Ammon's horn (tissue), 1 donor: ENCODE results near the gene PAFAH1B2.
A peak's percentile ranks its signal among the peaks of the same experiment; 100 is the strongest.
"Not testable (repeated sequence)": the region's sequence is repeated elsewhere in the genome, so short reads cannot be mapped to it uniquely, and the experiment has no call there.

ENCODE experiments used
- DNase-seq: peaks from one replicate; pipeline ENCODE4 v3.0.0-alpha.2; 2016; ENCODE audit warnings: low spot score

Gene PAFAH1B2

GRCh38 chr11:117172724-117173421 lies 28.8 kb downstream of the PAFAH1B2 start:
- DNase-seq: no peak

DNA sequence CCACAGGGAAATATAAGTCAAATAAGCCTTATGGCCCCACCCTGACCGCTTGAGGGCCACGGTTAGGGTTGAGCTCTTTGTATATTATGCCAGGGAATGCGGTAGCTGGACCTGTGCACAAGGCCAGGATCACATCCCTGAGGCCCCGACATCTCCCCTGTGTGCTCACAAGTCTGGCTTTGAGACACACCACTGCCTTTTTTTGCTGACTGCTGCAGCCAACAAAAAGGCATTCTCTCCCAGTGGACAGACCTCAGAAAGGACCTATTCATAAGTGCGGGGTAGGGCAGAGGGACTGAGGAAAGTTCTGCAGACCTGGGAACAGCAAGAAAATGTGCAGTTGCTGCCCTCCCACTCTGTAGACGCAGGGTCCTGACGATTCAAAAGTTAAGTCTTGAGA lies 31.0 kb downstream of the PAFAH1B2 start:
- DNase-seq: peak; percentile 82

DNA sequence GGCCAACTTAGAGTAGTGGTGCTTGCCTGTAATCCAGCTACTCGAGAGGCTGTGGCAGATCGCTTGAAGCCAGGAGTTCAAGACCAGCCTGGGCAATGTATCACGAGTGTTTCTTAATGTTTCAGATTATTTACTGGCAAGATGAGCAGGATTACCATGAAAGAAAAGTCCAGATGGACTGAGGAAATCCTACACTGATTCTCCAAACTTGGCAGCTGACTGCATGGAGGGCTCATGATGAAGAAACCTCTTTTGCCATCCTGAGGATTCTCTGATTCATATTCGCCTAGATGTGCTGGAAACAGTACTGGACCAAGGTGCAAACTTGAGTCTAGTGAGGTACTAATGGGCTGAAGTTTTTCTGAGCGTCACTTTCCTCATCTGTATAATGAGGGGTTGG lies 31.7 kb downstream of the PAFAH1B2 start:
- no peak for DNase-seq

- DNase-seq: no peak
These were observed 32.1 kb downstream of the PAFAH1B2 start for GRCh38 chr11:117176186-117176585.

- DNase-seq: no peak
These were observed 33.6 kb downstream of the PAFAH1B2 start for GRCh38 chr11:117177534-117178209.

GRCh38 chr11:117178210-117179034 lies 34.3 kb downstream of the PAFAH1B2 start, which contains the start of gene SIDT2:
Gene SIDT2, plus strand, starts transcription at chr11:117178743. Its CDS starts 521 bp downstream, at chr11:117179264.
- peak; percentile 98 for DNase-seq

DNA sequence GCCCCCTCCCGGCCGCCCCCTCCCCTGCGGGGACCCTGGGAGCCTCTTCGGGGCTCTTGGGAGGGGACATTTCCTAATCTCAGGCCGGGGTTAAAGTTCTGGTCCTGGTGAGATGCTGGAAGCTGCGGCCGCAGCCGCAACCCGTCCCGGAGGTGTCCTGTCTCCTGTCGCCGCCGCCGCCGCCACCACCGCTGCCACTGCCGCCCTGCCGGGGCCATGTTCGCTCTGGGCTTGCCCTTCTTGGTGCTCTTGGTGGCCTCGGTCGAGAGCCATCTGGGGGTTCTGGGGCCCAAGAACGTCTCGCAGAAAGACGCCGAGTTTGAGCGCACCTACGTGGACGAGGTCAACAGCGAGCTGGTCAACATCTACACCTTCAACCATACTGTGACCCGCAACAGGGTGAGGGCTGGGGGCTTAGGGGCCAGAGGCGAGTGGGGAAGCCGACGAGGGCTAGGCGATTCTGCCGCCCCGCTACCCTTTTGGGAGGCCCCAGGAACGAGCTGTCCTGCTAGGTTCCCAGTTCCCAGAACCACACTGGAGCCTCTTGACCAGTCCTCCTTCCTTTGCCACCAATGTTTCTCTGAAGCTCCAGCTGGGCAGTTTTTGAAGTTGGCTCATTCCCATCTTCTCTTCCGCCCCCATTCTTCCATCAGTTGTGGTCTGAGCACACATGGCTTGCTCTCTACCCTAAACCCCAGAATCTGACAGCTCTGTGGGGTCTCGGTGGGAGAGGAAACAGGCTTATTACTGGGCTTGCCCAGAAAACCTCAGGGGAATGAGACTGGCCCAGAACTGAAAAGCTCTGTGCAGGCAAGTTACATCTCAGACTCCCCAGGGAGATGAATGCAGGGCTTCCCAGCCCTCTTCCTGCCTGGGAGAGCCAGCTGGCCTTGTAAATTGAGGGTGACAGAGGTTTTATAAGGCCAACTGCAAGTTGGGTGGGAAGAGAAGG lies 35.2 kb downstream of the PAFAH1B2 start:
- peak; percentile 43 for DNase-seq

GRCh38 chr11:117180020-117180419 lies 35.9 kb downstream of the PAFAH1B2 start:
- DNase-seq: no peak

DNA sequence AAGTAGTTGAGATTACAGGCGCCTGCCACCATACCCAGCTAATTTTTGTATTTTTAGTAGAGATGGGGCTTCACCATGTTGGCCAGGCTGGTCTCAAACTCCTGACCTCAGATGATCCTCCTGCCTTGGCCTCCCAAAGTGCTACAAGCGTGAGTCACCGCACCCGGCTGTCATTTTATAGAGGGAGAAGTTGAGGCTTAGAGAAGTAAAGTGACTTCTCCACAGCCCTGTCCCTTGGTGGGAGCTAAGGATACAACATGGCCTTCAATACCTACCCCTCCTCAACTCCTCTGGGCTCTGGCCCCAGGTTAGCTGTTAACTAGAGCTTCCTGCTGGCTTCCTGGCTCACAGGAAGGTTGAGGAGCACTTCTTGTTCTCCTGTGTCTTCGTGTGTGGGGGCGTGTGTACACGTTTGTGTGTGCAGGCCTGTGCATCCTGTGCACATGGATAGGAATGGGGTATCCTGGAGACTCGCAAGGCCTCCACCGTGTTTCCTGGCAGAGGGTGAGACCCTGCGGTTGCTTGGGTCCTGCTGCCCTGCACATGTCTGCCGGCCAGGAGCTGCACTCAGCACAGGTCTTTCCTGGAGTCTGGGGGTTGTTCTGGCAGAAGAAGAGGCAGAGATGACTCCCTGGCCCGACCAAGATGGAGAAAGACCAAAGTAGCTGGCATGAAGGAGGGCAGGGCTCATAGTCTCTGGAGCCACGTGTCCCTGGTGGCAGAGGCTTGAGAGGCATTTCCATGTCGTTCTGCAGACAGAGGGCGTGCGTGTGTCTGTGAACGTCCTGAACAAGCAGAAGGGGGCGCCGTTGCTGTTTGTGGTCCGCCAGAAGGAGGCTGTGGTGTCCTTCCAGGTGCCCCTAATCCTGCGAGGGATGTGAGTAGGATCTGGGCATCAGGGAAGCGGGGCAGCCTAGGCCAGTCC lies 36.8 kb downstream of the PAFAH1B2 start:
- DNase-seq: peak; percentile 92

GRCh38 chr11:117181586-117182550 lies 37.8 kb downstream of the PAFAH1B2 start:
- DNase-seq: no peak

- DNase-seq: no peak
These were observed 38.5 kb downstream of the PAFAH1B2 start for GRCh38 chr11:117182551-117182935.

GRCh38 chr11:117183178-117183577 lies 39.1 kb downstream of the PAFAH1B2 start:
- not testable (repeated sequence) for DNase-seq

DNA sequence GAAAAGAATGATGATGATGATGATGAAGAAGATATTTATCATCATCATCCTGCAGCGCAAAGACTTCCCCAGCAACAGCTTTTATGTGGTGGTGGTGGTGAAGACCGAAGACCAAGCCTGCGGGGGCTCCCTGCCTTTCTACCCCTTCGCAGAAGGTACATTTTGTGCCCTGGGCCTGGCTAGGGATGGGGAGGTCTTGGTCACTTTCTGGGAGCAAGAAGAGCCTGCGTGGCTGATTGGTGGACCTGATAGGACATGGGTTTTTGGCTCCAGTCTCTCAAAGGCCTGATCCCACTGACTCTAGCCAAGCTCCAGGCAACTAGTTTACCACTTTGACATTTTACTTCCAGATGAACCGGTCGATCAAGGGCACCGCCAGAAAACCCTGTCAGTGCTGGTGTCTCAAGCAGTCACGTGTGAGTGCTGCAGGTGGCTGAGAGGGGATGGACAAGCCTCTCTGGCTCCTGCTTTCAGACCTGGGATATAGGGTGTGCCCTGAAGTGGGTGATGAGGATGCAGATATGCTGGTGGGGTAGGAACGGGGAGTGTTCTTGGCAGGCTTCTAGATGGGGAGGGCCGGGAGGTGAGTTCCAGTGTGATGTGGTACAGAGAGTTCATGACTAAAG lies 39.8 kb downstream of the PAFAH1B2 start:
- no peak for DNase-seq

GRCh38 chr11:117185736-117186430 lies 41.8 kb downstream of the PAFAH1B2 start:
- no peak for DNase-seq

- no peak for DNase-seq
These were observed 42.3 kb downstream of the PAFAH1B2 start for GRCh38 chr11:117186431-117186761.

DNA sequence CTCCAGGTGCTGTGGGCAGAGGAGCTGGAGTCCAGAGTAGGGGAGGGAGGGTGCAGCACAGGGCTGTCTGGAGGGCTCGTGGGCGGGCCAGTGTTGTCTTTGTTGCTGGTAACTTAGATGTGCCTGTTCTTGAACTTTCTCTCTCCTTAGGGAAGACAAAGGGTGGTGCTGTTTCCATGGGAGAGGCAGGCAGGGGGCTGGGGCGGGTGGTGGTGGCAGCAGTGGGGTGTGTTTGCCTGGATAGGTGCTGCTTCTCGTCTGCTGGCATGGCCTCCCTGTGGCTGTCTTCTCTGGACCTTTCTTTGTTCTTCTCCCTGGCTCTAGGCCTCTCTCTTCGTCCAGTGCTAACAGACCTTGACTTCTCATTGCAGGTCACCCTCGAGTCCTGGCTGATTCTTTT lies 42.9 kb downstream of the PAFAH1B2 start:
- DNase-seq: no peak

GRCh38 chr11:117187428-117187798 lies 43.3 kb downstream of the PAFAH1B2 start:
- DNase-seq: no peak

GRCh38 chr11:117187799-117188481 lies 43.9 kb downstream of the PAFAH1B2 start:
- no peak for DNase-seq
